ENCODE data around the gene PAAF1. TPM values are rescaled to one million over a fixed set of nuclear protein-coding genes. Genes with fewer than 3 reads are reported as not detected.

PAAF1 gene
- total and polyA plus RNA-seq, 8 donors = 8.0 to 15.9 (median 11.4) TPM

DNA sequence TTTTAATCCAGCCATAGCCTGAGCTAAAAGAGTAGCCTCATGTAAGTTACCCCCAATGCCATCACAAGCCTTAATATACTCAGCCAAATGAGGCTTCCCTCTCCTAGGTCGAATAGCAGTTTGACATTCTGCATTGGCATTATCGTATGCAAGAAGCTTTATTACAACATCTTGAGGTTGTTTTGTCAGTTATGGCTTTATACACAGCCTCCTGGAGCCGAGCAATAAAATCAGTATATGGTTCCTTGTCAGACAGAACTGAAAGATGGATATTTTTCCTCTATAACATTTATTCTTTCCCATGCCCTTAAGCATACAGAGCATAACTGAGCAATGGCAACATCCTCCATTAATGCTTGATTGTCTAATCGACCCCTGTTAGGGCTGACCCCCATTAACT is 68.6 kb downstream of the PAAF1 start:
- no peaks in the 10 kb centered on the region for H3K9me3 ChIP-seq
- TF ChIP-seq, protein P1, sequence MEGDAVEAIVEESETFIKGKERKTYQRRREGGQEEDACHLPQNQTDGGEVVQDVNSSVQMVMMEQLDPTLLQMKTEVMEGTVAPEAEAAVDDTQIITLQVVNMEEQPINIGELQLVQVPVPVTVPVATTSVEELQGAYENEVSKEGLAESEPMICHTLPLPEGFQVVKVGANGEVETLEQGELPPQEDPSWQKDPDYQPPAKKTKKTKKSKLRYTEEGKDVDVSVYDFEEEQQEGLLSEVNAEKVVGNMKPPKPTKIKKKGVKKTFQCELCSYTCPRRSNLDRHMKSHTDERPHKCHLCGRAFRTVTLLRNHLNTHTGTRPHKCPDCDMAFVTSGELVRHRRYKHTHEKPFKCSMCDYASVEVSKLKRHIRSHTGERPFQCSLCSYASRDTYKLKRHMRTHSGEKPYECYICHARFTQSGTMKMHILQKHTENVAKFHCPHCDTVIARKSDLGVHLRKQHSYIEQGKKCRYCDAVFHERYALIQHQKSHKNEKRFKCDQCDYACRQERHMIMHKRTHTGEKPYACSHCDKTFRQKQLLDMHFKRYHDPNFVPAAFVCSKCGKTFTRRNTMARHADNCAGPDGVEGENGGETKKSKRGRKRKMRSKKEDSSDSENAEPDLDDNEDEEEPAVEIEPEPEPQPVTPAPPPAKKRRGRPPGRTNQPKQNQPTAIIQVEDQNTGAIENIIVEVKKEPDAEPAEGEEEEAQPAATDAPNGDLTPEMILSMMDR (IDR thresholded peaks at IDR 0.05) = no peak
- H3K27ac ChIP-seq = no peak overlapping the region
- ATAC-seq (no peak), FAIRE-seq (no peak), DNase-seq (no peak)
- intact Hi-C loops (cut with DNase I) = no loop called here
- H3K4me1 ChIP-seq = no peaks in the 10 kb centered on the region
- 59 to 66% methylated on average over 4 of the region's 4 CpGs for WGBS, 2 donors
- no peaks in the 10 kb centered on the region for H3K36me3 ChIP-seq
- no peak overlapping the region for H3K4me3 ChIP-seq
- H3K27me3 ChIP-seq = no peaks in the 10 kb centered on the region

DNA sequence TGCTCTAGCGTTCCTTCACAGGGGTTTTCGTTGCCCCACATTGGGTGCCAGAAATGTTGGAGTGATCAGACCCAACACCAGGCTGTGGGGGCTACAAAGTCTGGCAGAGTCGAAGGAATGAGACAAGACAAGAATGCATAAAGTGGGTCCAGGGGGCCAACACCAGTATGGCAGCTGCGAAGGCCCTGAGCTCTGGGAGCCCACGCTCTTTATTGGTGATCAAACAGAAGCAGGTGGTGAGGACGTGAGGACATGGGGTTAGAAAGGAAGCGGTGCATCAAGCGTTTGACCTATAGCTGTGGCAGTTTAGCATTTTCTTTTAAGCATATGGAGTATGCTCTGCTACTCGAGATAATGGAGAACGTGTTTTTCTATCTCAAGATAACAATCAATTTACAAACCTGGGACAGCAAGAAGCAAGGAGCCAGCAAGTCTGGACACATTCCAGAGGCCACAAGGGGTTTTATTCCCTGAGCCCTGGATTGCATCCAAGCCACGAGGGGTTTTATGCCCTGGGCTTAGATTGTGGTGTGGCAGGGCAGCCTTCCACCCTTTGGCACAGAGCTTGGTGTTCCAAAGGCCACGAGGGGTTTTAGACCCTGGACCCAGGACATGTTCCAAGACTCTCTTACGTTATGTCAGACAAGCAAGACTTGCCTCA is 70.1 kb downstream of the PAAF1 start:
- WGBS, 2 donors = 80 to 84% methylated on average over 13 of the region's 13 CpGs
- Histone ChIP-seq H3K9me3 (no peaks in the 10 kb centered on the region), H3K27ac (no peak overlapping the region), H3K36me3 (no peaks in the 10 kb centered on the region), H3K27me3 (no peaks in the 10 kb centered on the region), H3K4me1 (no peaks in the 10 kb centered on the region), H3K4me3 (no peak overlapping the region)
- no peak for DNase-seq
- no peak for ATAC-seq
- intact Hi-C loops (cut with DNase I) = no loop called here
- FAIRE-seq = no peak
- TF ChIP-seq, protein P1 (IDR thresholded peaks at IDR 0.05) = no peak

DNA sequence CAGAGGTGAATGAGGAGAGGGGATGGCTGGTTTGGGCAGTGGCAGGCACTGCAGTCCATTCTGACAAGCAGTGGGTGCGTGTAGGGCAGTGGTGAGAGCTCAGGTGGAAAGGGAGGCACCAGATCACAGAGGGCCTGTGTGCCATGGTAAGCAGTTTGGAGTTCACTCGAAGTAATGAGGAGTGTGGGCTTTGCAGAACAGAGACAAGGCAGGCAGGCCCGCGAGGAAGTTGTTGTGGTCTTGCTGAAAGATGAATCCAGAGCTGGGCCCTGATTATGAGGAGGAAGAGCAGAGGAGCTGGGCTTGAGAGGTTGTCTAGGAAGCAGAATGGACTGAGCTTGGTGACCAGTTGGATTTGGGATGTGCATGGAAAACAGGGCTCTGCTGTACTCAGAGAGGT is 72.4 kb downstream of the PAAF1 start:
- Histone ChIP-seq H3K36me3 (no peaks in the 10 kb centered on the region), H3K9me3 (no peaks in the 10 kb centered on the region), H3K27me3 (no peaks in the 10 kb centered on the region), H3K4me3 (no peak overlapping the region), H3K27ac (no peak overlapping the region), H3K4me1 (no peaks in the 10 kb centered on the region)
- 76 to 89% methylated on average over 4 of the region's 4 CpGs for WGBS, 2 donors
- no peak for FAIRE-seq
- no peak for DNase-seq
- no peak for ATAC-seq
- intact Hi-C loops (cut with DNase I) = no loop called here
- TF ChIP-seq, protein P1 (IDR thresholded peaks at IDR 0.05) = no peak

DNA sequence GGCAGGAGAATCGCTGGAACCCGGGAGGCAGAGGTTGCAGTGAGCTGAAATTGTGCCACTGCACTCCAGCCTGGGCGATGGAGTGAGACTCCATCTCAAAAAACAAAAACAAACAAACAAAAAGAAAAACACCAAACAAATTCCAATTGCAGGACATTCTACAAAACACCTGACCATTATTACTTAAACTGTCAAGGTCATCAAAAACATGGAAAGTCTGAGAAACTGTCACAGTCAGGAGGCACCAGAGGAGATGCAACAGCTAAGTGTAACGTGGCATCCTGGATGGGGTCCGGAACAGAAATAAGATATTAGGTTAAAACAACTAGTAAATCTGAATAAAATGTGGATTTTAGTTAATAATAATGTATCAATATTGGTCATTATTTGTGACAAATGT is 73.1 kb downstream of the PAAF1 start:
- ATAC-seq (no peak), DNase-seq (no peak), FAIRE-seq (no peak)
- Histone ChIP-seq H3K27me3 (no peaks in the 10 kb centered on the region), H3K4me1 (no peaks in the 10 kb centered on the region), H3K27ac (no peak overlapping the region), H3K9me3 (no peaks in the 10 kb centered on the region), H3K4me3 (no peak overlapping the region), H3K36me3 (no peaks in the 10 kb centered on the region)
- intact Hi-C loops (cut with DNase I) = no loop called here
- TF ChIP-seq, protein P1 (IDR thresholded peaks at IDR 0.05) = no peak
- WGBS, 2 donors = 79 to 93% methylated on average over 5 of the region's 5 CpGs

DNA sequence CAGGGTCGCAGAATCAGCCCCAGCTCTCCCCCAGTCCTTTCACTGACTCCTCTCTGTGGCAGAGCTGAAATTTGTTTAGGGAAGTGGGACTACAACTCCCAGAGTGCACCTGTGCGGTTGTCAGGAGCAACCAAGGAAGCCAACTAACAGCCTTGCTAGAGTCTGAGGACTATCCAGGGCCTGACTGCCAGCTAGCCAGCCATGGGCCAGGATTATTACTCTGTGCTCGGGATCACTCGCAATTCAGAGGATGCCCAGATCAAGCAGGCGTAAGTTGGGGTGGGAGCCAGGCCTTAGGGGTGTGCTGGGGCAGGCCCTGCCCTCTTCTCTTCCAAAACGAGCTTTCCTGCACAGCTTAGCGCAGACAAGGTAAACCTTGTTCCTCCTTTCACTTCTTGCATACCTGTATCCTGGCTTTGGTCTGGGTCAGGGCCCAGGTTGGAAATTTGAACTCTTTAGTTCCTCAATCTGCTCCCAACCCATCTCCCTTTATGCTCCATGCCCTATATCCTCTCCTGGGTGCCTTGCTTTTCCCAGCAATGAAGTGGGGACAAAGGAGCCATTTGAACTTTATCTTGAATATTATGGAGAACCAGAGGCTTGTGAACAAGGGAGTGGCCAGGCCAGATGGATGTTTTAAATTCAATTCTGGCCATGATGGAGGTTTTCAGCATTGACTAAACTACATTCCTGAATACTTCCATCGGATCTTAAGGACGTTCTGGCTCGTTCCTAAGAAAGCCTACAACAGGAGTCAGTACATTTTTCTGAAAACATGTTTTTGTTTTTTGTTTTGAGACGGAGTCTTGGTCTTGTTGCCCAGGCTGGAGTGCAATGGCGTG is 74.3 kb downstream of the PAAF1 start, which contains the start of gene DNAJB13:
TSS of gene DNAJB13 (plus strand) at position 158 of the 842 bp plus-strand sequence. CDS start at position 202, 44 bp downstream.
- intact Hi-C loops (cut with DNase I) = no loop called here

More for the DNA sequence above, 74.3 kb downstream of the PAAF1 start, which contains the start of gene DNAJB13:
- H3K4me1 ChIP-seq = no peaks in the 10 kb centered on the region
- TF ChIP-seq, protein P1 (IDR thresholded peaks at IDR 0.05) = no peak
- 78 to 85% methylated on average over 12 of the region's 12 CpGs for WGBS, 2 donors
- FAIRE-seq (no peak), ATAC-seq (peak; percentile 53 to 85 (median 80)), DNase-seq (peak in 2 of 6 donors; percentile 17 to 36)
- no peaks in the 10 kb centered on the region for H3K36me3 ChIP-seq
- H3K27ac ChIP-seq = peak within 1 kb of the TSS in 1 of 4 donors; percentile 8
- no peaks in the 10 kb centered on the region for H3K27me3 ChIP-seq
- no peaks in the 10 kb centered on the region for H3K9me3 ChIP-seq
- no peak within 1 kb of the TSS for H3K4me3 ChIP-seq
